H9 (cell line): ENCODE results near the gene NFATC1. TPM values are rescaled to one million over a fixed set of nuclear protein-coding genes. Genes with fewer than 3 reads are reported as not detected.

Source experiments
- DNase-seq: peaks from one replicate; pipeline ENCODE4 v3.0.0-alpha.2; 2017
- H2AFZ ChIP-seq: one replicate; pipeline ENCODE4 v1.6.1; 2013; ENCODE audit warnings: mild to moderate bottlenecking, low read length, control low read depth, moderate library complexity
- H2AK5ac ChIP-seq: 2 replicates; pipeline ENCODE4 v1.6.1; 2013; ENCODE audit warnings: low read length, control low read depth, mixed read lengths; ENCODE audit not compliant: insufficient read length
- H2BK120ac ChIP-seq: one replicate; pipeline ENCODE4 v1.6.1; 2013; ENCODE audit warnings: low read depth, mild to moderate bottlenecking, low read length, control low read depth, inconsistent platforms; ENCODE audit not compliant: poor library complexity, severe bottlenecking
- H2BK12ac ChIP-seq: 2 replicates; pipeline ENCODE4 v1.6.1; 2013; ENCODE audit warnings: low read length, control low read depth, mixed read lengths, low read depth; ENCODE audit not compliant: insufficient read length
- H2BK15ac ChIP-seq: 2 replicates; pipeline ENCODE4 v1.6.1; 2013; ENCODE audit warnings: low read depth, low read length, control low read depth
- H2BK20ac ChIP-seq: one replicate; pipeline ENCODE4 v1.6.1; 2013; ENCODE audit warnings: low read depth, mild to moderate bottlenecking, low read length, control low read depth, inconsistent platforms; ENCODE audit not compliant: poor library complexity, severe bottlenecking
- H2BK5ac ChIP-seq: 2 replicates; pipeline ENCODE4 v1.6.1; 2013; ENCODE audit warnings: low read length, control low read depth, mixed read lengths; ENCODE audit not compliant: insufficient read length
- H3K14ac ChIP-seq: 2 replicates; pipeline ENCODE4 v1.6.1; 2013; ENCODE audit warnings: low read length, control low read depth; ENCODE audit not compliant: insufficient read depth
- H3K18ac ChIP-seq: 2 replicates; pipeline ENCODE4 v1.6.1; 2013; ENCODE audit warnings: low read depth, mild to moderate bottlenecking, mixed read lengths, low read length, control low read depth; ENCODE audit not compliant: insufficient read length
- H3K23ac ChIP-seq: 2 replicates; pipeline ENCODE4 v1.6.1; 2013; ENCODE audit warnings: low read length, control low read depth, mixed read lengths, low read depth; ENCODE audit not compliant: insufficient read length
- H3K23me2 ChIP-seq: 2 replicates; pipeline ENCODE4 v1.6.1; 2013; ENCODE audit warnings: low read depth, mild to moderate bottlenecking, mixed read lengths, low read length, control low read depth; ENCODE audit not compliant: insufficient read length, poor library complexity, severe bottlenecking
- H3K27ac ChIP-seq: 2 replicates; pipeline ENCODE4 v1.5.1; 2013; ENCODE audit warnings: low read length, control low read depth, mixed read lengths, low read depth; ENCODE audit not compliant: insufficient read length
- H3K27me3 ChIP-seq: 2 replicates; pipeline ENCODE4 v1.6.1; 2013; ENCODE audit warnings: low read length, control low read depth, inconsistent platforms; ENCODE audit not compliant: insufficient read depth
- H3K4ac ChIP-seq: 2 replicates; pipeline ENCODE4 v1.6.1; 2013; ENCODE audit warnings: low read depth, mild to moderate bottlenecking, control low read depth, inconsistent platforms, low read length, moderate library complexity
- H3K4me1 ChIP-seq: 2 replicates; pipeline ENCODE4 v1.6.1; 2013; ENCODE audit warnings: low read length, control low read depth, inconsistent platforms; ENCODE audit not compliant: insufficient read depth
- H3K4me2 ChIP-seq: 2 replicates; pipeline ENCODE4 v1.6.1; 2013; ENCODE audit warnings: low read length, control low read depth, mixed read lengths; ENCODE audit not compliant: insufficient read length, insufficient read depth
- H3K56ac ChIP-seq: 2 replicates; pipeline ENCODE4 v1.6.1; 2013; ENCODE audit warnings: low read depth, mild to moderate bottlenecking, mixed read lengths, low read length, control low read depth; ENCODE audit not compliant: insufficient read length
- H3K79me1 ChIP-seq: 2 replicates; pipeline ENCODE4 v1.6.1; 2013; ENCODE audit warnings: low read depth, mild to moderate bottlenecking, moderate library complexity, low read length, control low read depth, inconsistent platforms; ENCODE audit not compliant: insufficient read depth, poor library complexity, severe bottlenecking
- H3K79me2 ChIP-seq: 2 replicates; pipeline ENCODE4 v1.6.1; 2013; ENCODE audit warnings: low read length, control low read depth, inconsistent platforms; ENCODE audit not compliant: insufficient read depth
- H3K9ac ChIP-seq: 2 replicates; pipeline ENCODE4 v1.6.1; 2013; ENCODE audit warnings: low read length, control low read depth, mixed read lengths; ENCODE audit not compliant: insufficient read length; ENCODE audit errors: extremely low read depth
- H3K9me3 ChIP-seq: one replicate; pipeline ENCODE4 v1.6.1; 2013; ENCODE audit warnings: low read depth, low read length, inconsistent platforms; ENCODE audit not compliant: control insufficient read depth
- H3T11ph ChIP-seq: one replicate; pipeline ENCODE4 v1.6.1; 2013; ENCODE audit warnings: mild to moderate bottlenecking, low read length, control low read depth, inconsistent platforms
- H4K20me1 ChIP-seq: one replicate; pipeline ENCODE4 v1.6.1; 2013; ENCODE audit not compliant: control insufficient read depth, insufficient read length, insufficient read depth
- H4K5ac ChIP-seq: 2 replicates; pipeline ENCODE4 v1.6.1; 2013; ENCODE audit warnings: low read depth, mild to moderate bottlenecking, mixed read lengths, low read length, control low read depth; ENCODE audit not compliant: insufficient read length
- H4K8ac ChIP-seq: replicated peaks from 2 replicates; pipeline ENCODE4 v1.6.1; 2013; ENCODE audit warnings: low read length, control low read depth, mixed read lengths, low read depth; ENCODE audit not compliant: insufficient read length
- H4K91ac ChIP-seq: 2 replicates; pipeline ENCODE4 v1.6.1; 2013; ENCODE audit warnings: low read depth, mild to moderate bottlenecking, moderate library complexity, mixed read lengths, low read length, control low read depth; ENCODE audit not compliant: insufficient read length
- H3K27ac Mint-ChIP-seq, 3 experiments: 2 replicates in 2 of 3; 3 replicates in 1 of 3; pipeline ENCODE4 v1.8.0; 2020 to 2021; ENCODE audit warnings: mixed read lengths in 3 of 3, mild to moderate bottlenecking in 1 of 3, moderate library complexity in 1 of 3
- H3K27me3 Mint-ChIP-seq: 2 replicates; pipeline ENCODE4 v1.8.0; 2021; ENCODE audit warnings: low read depth, mild to moderate bottlenecking, moderate library complexity, mixed read lengths
- H3K36me3 Mint-ChIP-seq, 3 experiments: 2 replicates in 2 of 3; 3 replicates in 1 of 3; pipeline ENCODE4 v1.8.0; 2020 to 2021; ENCODE audit warnings: low read depth in 3 of 3, mixed read lengths in 3 of 3; ENCODE audit not compliant: insufficient read depth in 1 of 3
- H3K4me1 Mint-ChIP-seq, 2 experiments: 2 replicates each; pipeline ENCODE4 v1.8.0; 2020; ENCODE audit warnings: mixed read lengths in 2 of 2
- H3K4me3 Mint-ChIP-seq, 2 experiments: 2 replicates in 1 of 2; 3 replicates in 1 of 2; pipeline ENCODE4 v1.8.0; 2020 to 2021; ENCODE audit warnings: mild to moderate bottlenecking in 2 of 2, mixed read lengths in 2 of 2, moderate library complexity in 1 of 2
- H3K9me3 Mint-ChIP-seq, 2 experiments: 2 replicates in 1 of 2; 3 replicates in 1 of 2; pipeline ENCODE4 v1.8.0; 2020; ENCODE audit warnings: mild to moderate bottlenecking in 2 of 2, mixed read lengths in 2 of 2, moderate library complexity in 1 of 2
- CTCF ChIP-seq: fragments of 200-600 bp; sonication (generic); conservative IDR thresholded peaks from 3 replicates; pipeline ENCODE4 v1.8.0; 2021; ENCODE audit warnings: antibody characterized with exemption, mild to moderate bottlenecking
- WGBS: extraction: QIAGEN DNeasy Blood & Tissue Kit; methylation state at CpG from one replicate; pipeline ENCODE4 v1.1.7; 2013; ENCODE audit warnings: missing lambda C conversion rate, low lambda C conversion rate, mixed read lengths; ENCODE audit not compliant: insufficient read length; ENCODE audit errors: extremely low coverage; 5-methylcytosine and 5-hydroxymethylcytosine counted together
- total RNA-seq: library from RNA; stranded (reverse); gene quantifications from 2 replicates; pipeline ENCODE4 v1.2.1, GENCODE V29; 2021

NFATC1 gene
- total RNA-seq, 1 experiment from 2014 or later, result 5.5 TPM

GRCh38 chr18:79413426-79413825 is 17.7 kb downstream of the NFATC1 start:
- peaks cover 0 to 8% (median 0%) of the 10 kb centered on the region in 3 experiments; a peak in 3 of 7 replicates for H3K36me3 Mint-ChIP-seq
- H2BK12ac ChIP-seq, result no peak overlapping the region
- no peak overlapping the region for H3K56ac ChIP-seq
- no peak overlapping the region for H3K9ac ChIP-seq
- H3K4me1 Mint-ChIP-seq, result peaks cover 3 to 4% of the 10 kb centered on the region in 2 experiments; a peak in 2 of 4 replicates
- H3K4me3 Mint-ChIP-seq, result no peak overlapping the region
- H2AK5ac ChIP-seq, result no peak overlapping the region
- H3K79me2 ChIP-seq, result no peaks in the 10 kb centered on the region
- no peaks in the 10 kb centered on the region for H4K20me1 ChIP-seq
- no peak overlapping the region for H3K4me2 ChIP-seq
- no peaks in the 10 kb centered on the region for H3K27me3 ChIP-seq
- no peak overlapping the region for H2BK5ac ChIP-seq
- no peak overlapping the region for H2AFZ ChIP-seq
- peaks cover 2% of the 10 kb centered on the region; the same call in 1 of the 2 replicates for H3K27me3 Mint-ChIP-seq
- no peak overlapping the region for H3K18ac ChIP-seq
- H3K79me1 ChIP-seq, result no peaks in the 10 kb centered on the region
- no peak overlapping the region for H3K14ac ChIP-seq
- WGBS, result no CpG with 5 or more reads among the region's 16 CpGs
- H4K91ac ChIP-seq, result no peak overlapping the region
- no peak overlapping the region for H2BK15ac ChIP-seq
- H3T11ph ChIP-seq, result no peak overlapping the region
- H4K5ac ChIP-seq, result no peak overlapping the region
- no peaks in the 10 kb centered on the region for H3K9me3 ChIP-seq
- no peak overlapping the region for H3K27ac ChIP-seq
- H2BK120ac ChIP-seq, result no peak overlapping the region
- no peak for TF ChIP-seq CTCF
- H3K23ac ChIP-seq, result no peak overlapping the region
- DNase-seq, result no peak
- H3K4me1 ChIP-seq, result no peaks in the 10 kb centered on the region
- no peaks in the 10 kb centered on the region for H3K9me3 Mint-ChIP-seq
- H4K8ac ChIP-seq, result no peak overlapping the region
- no peaks in the 10 kb centered on the region for H3K23me2 ChIP-seq
- no peak overlapping the region for H3K27ac Mint-ChIP-seq
- H2BK20ac ChIP-seq, result no peak overlapping the region
- H3K4ac ChIP-seq, result no peak overlapping the region
